Neural crest cell (in vitro differentiated cells): ENCODE data around the gene SLC39A11. TPM values are rescaled to one million over a fixed set of nuclear protein-coding genes. Genes with fewer than 3 reads are reported as not detected.

Source experiments
- DNase-seq: peaks from one replicate; pipeline ENCODE4 v3.0.0; 2021; ENCODE audit warnings: low read depth, mixed read lengths, low spot score
- H3K27ac Mint-ChIP-seq: one replicate; pipeline ENCODE4 v1.8.0; 2021; ENCODE audit warnings: mild to moderate bottlenecking, mixed read lengths; ENCODE audit not compliant: unreplicated experiment
- H3K27me3 Mint-ChIP-seq: 2 replicates; pipeline ENCODE4 v1.8.0; 2021; ENCODE audit warnings: low read depth, mild to moderate bottlenecking, mixed read lengths
- H3K36me3 Mint-ChIP-seq: 2 replicates; pipeline ENCODE4 v1.8.0; 2021; ENCODE audit warnings: low read depth, mild to moderate bottlenecking, mixed read lengths
- H3K4me1 Mint-ChIP-seq: 2 replicates; pipeline ENCODE4 v1.8.0; 2021; ENCODE audit warnings: mixed read lengths
- H3K4me3 Mint-ChIP-seq: one replicate; pipeline ENCODE4 v1.8.0; 2021; ENCODE audit warnings: mild to moderate bottlenecking, mixed read lengths
- H3K9me3 Mint-ChIP-seq: 2 replicates; pipeline ENCODE4 v1.8.0; 2021; ENCODE audit warnings: mixed read lengths
- total RNA-seq: library from RNA; stranded (reverse); gene quantifications from 2 replicates; pipeline ENCODE4 v1.2.1, GENCODE V29; 2021
- TF ChIP-seq, protein P1 (sequence below): fragments of 200-600 bp; sonication (generic); conservative IDR thresholded peaks from 2 replicates; pipeline ENCODE4 v1.5.0; 2021; ENCODE audit warnings: antibody characterized with exemption, mild to moderate bottlenecking

SLC39A11 gene
- total RNA-seq, 1 donor from 2014 or later = 11.3 TPM

DNA sequence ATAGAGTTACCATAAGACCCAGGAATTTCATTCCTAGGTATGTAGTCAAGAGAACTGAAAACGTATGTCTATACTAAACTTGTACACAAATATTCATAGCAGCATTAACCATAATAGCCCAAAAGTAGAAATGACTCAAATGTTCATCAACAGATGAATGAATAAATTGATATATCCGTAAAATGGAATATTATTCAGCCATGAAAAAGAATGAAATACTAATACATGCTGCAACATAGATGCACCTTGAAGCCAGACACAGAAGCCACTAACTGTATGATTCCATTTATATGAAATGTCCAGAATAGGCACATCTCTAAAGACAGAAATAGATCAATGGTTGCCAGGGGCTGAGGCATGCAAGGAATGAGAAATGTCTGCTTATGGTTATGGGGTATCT is 484.1 kb downstream of the SLC39A11 start:
- Mint-ChIP-seq H3K9me3 (peaks cover 13% of the 10 kb centered on the region), H3K4me1 (peaks cover 15% of the 10 kb centered on the region), H3K4me3 (no peak overlapping the region), H3K36me3 (no peaks in the 10 kb centered on the region), H3K27ac (no peak overlapping the region), H3K27me3 (peaks cover 4% of the 10 kb centered on the region)
- TF ChIP-seq, protein P1, sequence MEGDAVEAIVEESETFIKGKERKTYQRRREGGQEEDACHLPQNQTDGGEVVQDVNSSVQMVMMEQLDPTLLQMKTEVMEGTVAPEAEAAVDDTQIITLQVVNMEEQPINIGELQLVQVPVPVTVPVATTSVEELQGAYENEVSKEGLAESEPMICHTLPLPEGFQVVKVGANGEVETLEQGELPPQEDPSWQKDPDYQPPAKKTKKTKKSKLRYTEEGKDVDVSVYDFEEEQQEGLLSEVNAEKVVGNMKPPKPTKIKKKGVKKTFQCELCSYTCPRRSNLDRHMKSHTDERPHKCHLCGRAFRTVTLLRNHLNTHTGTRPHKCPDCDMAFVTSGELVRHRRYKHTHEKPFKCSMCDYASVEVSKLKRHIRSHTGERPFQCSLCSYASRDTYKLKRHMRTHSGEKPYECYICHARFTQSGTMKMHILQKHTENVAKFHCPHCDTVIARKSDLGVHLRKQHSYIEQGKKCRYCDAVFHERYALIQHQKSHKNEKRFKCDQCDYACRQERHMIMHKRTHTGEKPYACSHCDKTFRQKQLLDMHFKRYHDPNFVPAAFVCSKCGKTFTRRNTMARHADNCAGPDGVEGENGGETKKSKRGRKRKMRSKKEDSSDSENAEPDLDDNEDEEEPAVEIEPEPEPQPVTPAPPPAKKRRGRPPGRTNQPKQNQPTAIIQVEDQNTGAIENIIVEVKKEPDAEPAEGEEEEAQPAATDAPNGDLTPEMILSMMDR = no peak
- no peak for DNase-seq

DNA sequence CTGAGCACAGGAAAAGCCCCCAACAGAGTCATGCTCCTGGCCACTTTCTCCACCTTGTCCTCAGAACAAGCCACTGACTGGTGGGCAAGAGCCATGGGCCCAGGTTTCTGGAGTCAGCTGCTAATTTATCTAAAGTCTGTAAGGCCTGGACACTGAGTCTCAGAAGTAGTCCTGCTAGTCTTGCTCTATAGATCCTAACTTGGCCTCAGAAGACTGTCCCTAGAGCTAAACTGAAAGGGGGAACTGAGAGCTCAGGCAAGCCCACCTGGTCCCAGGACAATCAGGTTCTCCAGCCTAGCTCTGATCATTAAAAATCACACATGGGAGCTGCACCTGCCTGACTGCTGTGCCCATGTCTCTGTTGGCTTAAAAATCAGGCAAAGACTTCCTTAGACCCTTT is 485.8 kb downstream of the SLC39A11 start:
- DNase-seq = no peak
- no peak overlapping the region for H3K4me3 Mint-ChIP-seq
- TF ChIP-seq, protein P1 = no peak
- peaks cover 4% of the 10 kb centered on the region for H3K27me3 Mint-ChIP-seq
- no peaks in the 10 kb centered on the region for H3K36me3 Mint-ChIP-seq
- peaks cover 13% of the 10 kb centered on the region for H3K9me3 Mint-ChIP-seq
- H3K4me1 Mint-ChIP-seq = peaks cover 26% of the 10 kb centered on the region
- H3K27ac Mint-ChIP-seq = no peak overlapping the region

DNA sequence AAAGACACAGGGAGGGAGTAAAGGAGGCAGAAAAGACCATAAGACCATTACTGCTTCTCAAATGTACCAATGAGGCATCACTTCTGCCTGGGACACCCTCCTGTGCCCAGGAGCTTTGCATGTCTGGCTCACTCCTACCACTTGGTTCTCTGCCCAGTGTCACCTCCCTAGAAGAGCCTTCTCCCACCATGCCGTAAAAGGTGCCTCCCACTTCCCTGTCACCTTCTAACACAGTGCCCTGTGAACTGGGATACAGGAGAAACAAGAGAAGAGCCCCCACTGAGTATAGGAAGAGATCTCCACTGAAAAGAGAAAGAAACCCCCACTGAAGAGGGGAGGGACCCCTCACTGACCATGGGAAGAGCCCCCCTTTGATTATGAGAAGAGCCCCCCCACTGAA is 486.9 kb downstream of the SLC39A11 start:
- Mint-ChIP-seq H3K4me3 (no peak overlapping the region), H3K27ac (no peak overlapping the region), H3K4me1 (peaks cover 26% of the 10 kb centered on the region), H3K36me3 (no peaks in the 10 kb centered on the region), H3K27me3 (peaks cover 9% of the 10 kb centered on the region), H3K9me3 (peaks cover 13% of the 10 kb centered on the region)
- no peak for DNase-seq
- TF ChIP-seq, protein P1 = no peak

DNA sequence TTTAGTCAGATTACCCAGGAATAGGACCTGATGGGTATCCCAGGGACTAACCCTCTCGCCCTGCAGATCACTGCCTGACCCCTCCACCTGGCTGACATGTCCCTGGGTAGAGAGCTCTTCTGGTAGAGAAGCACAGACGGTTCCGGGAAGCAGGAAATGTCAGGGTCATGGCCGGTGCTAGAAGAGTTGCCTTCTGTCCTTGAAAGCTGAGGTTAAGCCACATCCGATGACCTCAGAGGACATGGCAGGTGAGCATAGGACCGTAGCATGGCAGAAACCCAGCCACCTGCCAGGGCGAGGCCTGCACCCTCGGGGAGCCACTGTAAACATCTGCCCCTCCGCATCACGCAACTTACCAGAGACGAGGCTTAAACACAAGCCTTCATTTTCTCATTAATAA is 488.0 kb downstream of the SLC39A11 start:
- Mint-ChIP-seq H3K27ac (no peak overlapping the region), H3K27me3 (peaks cover 13% of the 10 kb centered on the region), H3K4me3 (no peak overlapping the region), H3K36me3 (no peaks in the 10 kb centered on the region), H3K9me3 (peaks cover 13% of the 10 kb centered on the region), H3K4me1 (peaks cover 26% of the 10 kb centered on the region)
- DNase-seq = no peak
- TF ChIP-seq, protein P1 = no peak

DNA sequence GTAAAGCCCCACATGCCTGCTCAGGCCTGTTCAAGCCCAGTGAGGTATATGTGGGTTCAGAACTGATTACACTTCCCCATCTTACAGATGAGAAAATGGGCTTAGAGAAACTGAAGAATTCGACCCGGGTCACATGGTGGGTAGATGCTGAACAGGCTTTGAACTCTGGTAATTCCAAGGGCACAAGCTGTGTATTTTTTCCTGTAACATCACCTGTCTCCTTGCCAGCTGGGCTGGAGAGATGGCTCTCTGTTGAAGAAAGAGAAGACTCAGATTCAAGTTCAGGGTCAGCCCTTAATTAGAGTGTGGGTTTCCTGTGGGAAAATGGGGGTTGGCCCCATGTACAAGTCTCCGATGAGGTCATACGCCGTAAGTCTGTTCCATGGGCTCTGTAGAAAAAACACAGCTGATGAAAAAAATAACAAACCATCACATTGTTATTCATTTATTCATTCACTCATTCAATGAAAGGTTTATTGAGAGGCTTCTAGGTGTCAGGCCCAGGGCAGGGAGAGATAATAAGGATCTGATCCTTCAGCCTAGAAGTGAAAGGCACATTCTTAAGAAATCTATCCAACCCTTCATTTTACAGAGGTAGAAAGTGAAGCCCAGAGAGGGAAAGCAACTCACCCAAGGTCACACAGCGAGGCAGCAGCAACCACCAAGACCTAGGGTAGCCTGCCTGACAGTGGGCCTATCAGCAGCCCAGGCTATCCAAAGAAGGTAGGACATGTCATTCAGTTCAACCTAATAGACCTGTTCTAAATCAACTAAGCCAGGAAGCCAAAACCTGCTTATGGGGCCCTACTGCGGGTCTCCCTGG is 488.9 kb downstream of the SLC39A11 start:
- Mint-ChIP-seq H3K27ac (no peak overlapping the region), H3K4me1 (peaks cover 26% of the 10 kb centered on the region), H3K27me3 (peaks cover 18% of the 10 kb centered on the region), H3K9me3 (peaks cover 13% of the 10 kb centered on the region), H3K4me3 (no peak overlapping the region), H3K36me3 (no peaks in the 10 kb centered on the region)
- TF ChIP-seq, protein P1 = no peak
- no peak for DNase-seq
